Measurements from ENCODE around the gene LNX2.

Gene LNX2

DNA sequence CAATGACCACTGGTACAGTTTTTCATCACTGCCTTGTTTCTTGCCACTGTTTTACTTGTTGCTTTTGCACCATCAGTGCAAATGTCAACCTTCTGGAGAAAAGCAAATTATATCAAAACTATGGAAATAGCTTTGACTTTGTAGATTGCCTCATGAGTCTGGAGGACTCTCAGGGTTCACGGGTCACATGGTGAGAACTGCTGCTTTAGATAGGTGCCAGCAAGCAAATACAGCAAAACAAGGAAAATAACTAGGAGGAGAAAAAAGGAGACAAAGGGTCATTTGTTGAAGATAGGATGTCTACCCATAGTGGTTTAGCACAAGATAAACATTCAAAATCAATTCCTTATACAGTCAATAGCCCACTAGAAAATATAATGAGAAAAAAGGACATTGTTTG lies 34.5 kb upstream of the LNX2 start:
- TF ChIP-seq, protein P1, sequence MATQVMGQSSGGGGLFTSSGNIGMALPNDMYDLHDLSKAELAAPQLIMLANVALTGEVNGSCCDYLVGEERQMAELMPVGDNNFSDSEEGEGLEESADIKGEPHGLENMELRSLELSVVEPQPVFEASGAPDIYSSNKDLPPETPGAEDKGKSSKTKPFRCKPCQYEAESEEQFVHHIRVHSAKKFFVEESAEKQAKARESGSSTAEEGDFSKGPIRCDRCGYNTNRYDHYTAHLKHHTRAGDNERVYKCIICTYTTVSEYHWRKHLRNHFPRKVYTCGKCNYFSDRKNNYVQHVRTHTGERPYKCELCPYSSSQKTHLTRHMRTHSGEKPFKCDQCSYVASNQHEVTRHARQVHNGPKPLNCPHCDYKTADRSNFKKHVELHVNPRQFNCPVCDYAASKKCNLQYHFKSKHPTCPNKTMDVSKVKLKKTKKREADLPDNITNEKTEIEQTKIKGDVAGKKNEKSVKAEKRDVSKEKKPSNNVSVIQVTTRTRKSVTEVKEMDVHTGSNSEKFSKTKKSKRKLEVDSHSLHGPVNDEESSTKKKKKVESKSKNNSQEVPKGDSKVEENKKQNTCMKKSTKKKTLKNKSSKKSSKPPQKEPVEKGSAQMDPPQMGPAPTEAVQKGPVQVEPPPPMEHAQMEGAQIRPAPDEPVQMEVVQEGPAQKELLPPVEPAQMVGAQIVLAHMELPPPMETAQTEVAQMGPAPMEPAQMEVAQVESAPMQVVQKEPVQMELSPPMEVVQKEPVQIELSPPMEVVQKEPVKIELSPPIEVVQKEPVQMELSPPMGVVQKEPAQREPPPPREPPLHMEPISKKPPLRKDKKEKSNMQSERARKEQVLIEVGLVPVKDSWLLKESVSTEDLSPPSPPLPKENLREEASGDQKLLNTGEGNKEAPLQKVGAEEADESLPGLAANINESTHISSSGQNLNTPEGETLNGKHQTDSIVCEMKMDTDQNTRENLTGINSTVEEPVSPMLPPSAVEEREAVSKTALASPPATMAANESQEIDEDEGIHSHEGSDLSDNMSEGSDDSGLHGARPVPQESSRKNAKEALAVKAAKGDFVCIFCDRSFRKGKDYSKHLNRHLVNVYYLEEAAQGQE (IDR thresholded peaks at IDR 0.05; ENCODE audit: insufficient read depth in 1 of 2, low read depth in 2 of 2, low read length in 2 of 2) = no peak
- TF ChIP-seq FOXP2 (optimal IDR thresholded peaks at IDR 0.05; ENCODE audit: borderline replicate concordance, extremely low read depth, extremely low read length, insufficient read depth) = no peak
- TF ChIP-seq SIN3A (IDR thresholded peaks at IDR 0.05; ENCODE audit: borderline replicate concordance, insufficient read depth, low read length) = no peak
- TF ChIP-seq POLR2AphosphoS5 (IDR thresholded peaks at IDR 0.05; ENCODE audit: low read depth, low read length) = no peak
- no peak for TF ChIP-seq TAF1 (IDR thresholded peaks at IDR 0.05; ENCODE audit: borderline replicate concordance, insufficient read depth, low read length)

DNA sequence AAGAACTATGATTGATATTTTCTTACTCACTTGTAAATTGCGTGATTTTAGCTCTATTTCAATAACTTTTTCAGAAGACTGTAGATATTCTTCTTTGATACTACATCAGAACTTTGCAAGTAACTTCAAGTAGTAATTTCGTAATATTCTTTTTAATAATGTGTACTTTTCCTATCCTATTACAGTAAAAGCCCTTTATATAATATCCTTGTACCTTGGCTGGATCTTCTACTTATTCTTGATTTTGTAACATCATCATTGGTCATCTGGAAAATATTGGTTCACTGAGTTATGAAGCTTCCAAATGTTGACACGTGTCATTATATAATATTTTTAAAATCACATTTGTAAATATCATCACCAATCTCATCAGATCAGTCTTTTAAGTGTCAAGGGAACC lies 33.7 kb upstream of the LNX2 start:
- no peak for TF ChIP-seq FOXP2 (optimal IDR thresholded peaks at IDR 0.05; ENCODE audit: borderline replicate concordance, extremely low read depth, extremely low read length, insufficient read depth)
- TF ChIP-seq POLR2AphosphoS5 (IDR thresholded peaks at IDR 0.05; ENCODE audit: low read depth, low read length) = no peak
- TF ChIP-seq, protein P1 (IDR thresholded peaks at IDR 0.05; ENCODE audit: insufficient read depth in 1 of 2, low read depth in 2 of 2, low read length in 2 of 2) = no peak

DNA sequence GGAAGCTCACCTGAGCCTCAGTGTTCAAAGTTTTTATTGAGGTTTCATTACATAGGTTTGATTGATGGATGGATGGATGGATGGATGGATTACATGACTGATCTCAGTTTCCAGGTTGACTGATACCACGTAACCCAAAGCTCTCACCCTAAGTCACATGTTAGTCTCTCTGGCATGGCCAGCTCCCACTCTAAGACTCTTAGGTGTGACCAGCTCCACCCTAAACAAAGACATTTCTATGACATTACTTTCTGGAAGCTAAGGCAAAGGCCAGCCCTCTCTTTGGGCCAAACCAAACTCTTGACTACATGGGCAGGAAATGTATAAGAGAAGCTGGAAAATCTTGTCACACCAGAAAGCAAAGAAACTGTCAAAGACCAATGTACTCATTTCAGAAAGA lies 30.0 kb upstream of the LNX2 start:
- TF ChIP-seq POLR2AphosphoS5 (IDR thresholded peaks at IDR 0.05; ENCODE audit: low read depth, low read length) (no peak), SIN3A (IDR thresholded peaks at IDR 0.05; ENCODE audit: borderline replicate concordance, insufficient read depth, low read length) (no peak)

DNA sequence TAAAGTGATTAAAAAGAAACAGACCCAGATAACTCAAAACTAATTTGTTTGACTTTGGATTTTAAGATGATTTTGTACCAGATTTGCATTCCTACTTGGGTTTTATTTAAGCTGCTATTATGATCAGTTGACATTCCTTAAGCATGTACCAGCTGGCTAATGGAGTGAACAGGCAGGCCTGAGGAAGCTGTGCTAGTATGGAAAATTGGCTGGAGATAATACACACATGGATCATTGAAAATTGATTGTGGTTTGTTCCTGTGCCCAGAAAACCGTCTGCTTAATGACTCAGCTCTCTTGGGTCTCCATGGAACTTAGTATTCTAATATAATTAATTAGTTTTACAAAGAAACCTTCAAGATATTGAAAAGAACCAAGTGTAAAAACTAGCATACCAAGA lies 24.0 kb upstream of the LNX2 start:
- TF ChIP-seq TAF1 (IDR thresholded peaks at IDR 0.05; ENCODE audit: borderline replicate concordance, insufficient read depth, low read length) (no peak), POLR2AphosphoS5 (IDR thresholded peaks at IDR 0.05; ENCODE audit: low read depth, low read length) (no peak), SIN3A (IDR thresholded peaks at IDR 0.05; ENCODE audit: borderline replicate concordance, insufficient read depth, low read length) (no peak), FOXP2 (optimal IDR thresholded peaks at IDR 0.05; ENCODE audit: borderline replicate concordance, extremely low read depth, extremely low read length, insufficient read depth) (no peak)
- TF ChIP-seq, protein P1 (IDR thresholded peaks at IDR 0.05; ENCODE audit: insufficient read depth in 1 of 2, low read depth in 2 of 2, low read length in 2 of 2) = no peak

DNA sequence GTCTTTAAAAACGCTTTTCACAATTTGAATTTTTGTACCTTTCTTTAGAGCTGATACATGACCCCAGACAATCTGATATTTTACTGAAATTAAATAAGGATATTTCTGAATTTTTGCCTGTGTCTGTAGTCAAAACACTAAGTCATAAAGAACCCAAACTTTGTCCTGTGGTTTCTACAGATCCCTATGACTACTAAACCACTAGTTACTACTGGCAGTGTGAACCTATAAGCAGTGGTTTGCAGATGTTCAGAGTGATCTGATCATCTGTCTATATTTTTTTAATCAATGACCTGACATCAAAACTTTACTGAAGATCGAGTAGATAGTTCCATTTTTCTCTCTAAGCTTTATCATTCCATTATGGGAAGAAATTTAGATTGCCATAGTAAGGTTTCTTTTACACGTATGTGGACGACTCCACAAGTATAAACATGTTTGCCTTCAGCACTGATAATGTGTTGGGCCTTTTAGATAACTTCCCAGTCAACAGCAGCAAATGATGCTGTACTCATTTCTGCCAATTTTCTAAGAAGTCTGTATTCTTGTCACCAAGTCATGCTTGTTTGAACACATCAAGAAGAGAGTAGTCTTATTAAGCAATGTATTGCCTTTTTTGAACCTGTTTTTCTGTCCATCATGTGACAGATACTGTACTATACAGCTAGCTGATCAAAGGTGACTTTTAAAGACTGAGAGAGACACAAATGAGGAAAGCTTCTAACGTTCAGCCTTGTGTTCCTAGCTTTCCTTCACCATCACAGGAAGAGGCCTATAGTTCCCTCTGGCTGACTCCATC lies 23.2 kb upstream of the LNX2 start:
- TF ChIP-seq TAF1 (IDR thresholded peaks at IDR 0.05; ENCODE audit: borderline replicate concordance, insufficient read depth, low read length) (no peak), SIN3A (IDR thresholded peaks at IDR 0.05; ENCODE audit: borderline replicate concordance, insufficient read depth, low read length) (no peak), FOXP2 (optimal IDR thresholded peaks at IDR 0.05; ENCODE audit: borderline replicate concordance, extremely low read depth, extremely low read length, insufficient read depth) (no peak), POLR2AphosphoS5 (IDR thresholded peaks at IDR 0.05; ENCODE audit: low read depth, low read length) (no peak)
- TF ChIP-seq, protein P1 (IDR thresholded peaks at IDR 0.05; ENCODE audit: insufficient read depth in 1 of 2, low read depth in 2 of 2, low read length in 2 of 2) = no peak
